Kidney capillary endothelial cell (primary cell): Measurements from ENCODE around the gene TMC4.
A peak's percentile ranks its signal among the peaks of the same experiment; 100 is the strongest.

Source experiments
- DNase-seq: peaks from one replicate; pipeline ENCODE4 v3.0.0-alpha.2; 2018; ENCODE audit warnings: low spot score

TMC4 gene

GRCh38 chr19:54129617-54129996 is 43.4 kb downstream of the TMC4 start:
- no peak for DNase-seq

GRCh38 chr19:54128796-54129616 is 44.0 kb downstream of the TMC4 start:
- no peak for DNase-seq

- no peak for DNase-seq
Measured at GRCh38 chr19:54128441-54128725, 44.6 kb downstream of the TMC4 start.

GRCh38 chr19:54127688-54128440 is 45.1 kb downstream of the TMC4 start:
- DNase-seq: no peak

- no peak for DNase-seq
Measured at GRCh38 chr19:54125713-54126112, 47.2 kb downstream of the TMC4 start.

- no peak for DNase-seq
Measured at GRCh38 chr19:54124393-54124792, 48.6 kb downstream of the TMC4 start.

GRCh38 chr19:54123682-54124081 is 49.3 kb downstream of the TMC4 start:
- DNase-seq: no peak

- DNase-seq: no peak
Measured at GRCh38 chr19:54121259-54121658, 51.7 kb downstream of the TMC4 start.

- peak; percentile 97 for DNase-seq
Measured at GRCh38 chr19:54115109-54116063, 57.6 kb downstream of the TMC4 start, which contains the start of the genes PRPF31 and TFPT. TSS of gene PRPF31 (plus strand) at chr19:54115754. CDS start at chr19:54118279, 2,525 bp downstream. TSS of gene TFPT (minus strand) at chr19:54115657. CDS start at chr19:54115269, 388 bp downstream.

GRCh38 chr19:54114340-54115108 is 58.4 kb downstream of the TMC4 start:
- DNase-seq: peak; percentile 53
